Measurements from ENCODE around the gene B3GAT1. TPM values are rescaled to one million over a fixed set of nuclear protein-coding genes. Genes with fewer than 3 reads are reported as not detected.

The B3GAT1 gene
- total RNA-seq, 1 experiment from 2014 or later, result 0.10 TPM

- CTCF ChIA-PET, result no interaction called here
- Histone ChIP-seq H3K36me3 (ENCODE audit: control insufficient read depth, insufficient read depth, low read length) (no peaks in the 10 kb centered on the region), H3K27me3 (ENCODE audit: control insufficient read depth, insufficient read depth, low read length) (peaks cover 3% of the 10 kb centered on the region; the same call in 1 of the 2 replicates), H3K4me3 (ENCODE audit: low read depth in 2 of 2, low read length in 2 of 2) (no peak overlapping the region), H3K27ac (ENCODE audit: low read length) (no peak overlapping the region), H3K4me1 (ENCODE audit: control insufficient read depth, insufficient read depth, low read length) (no peaks in the 10 kb centered on the region), H3K9me3 (ENCODE audit: control insufficient read depth, insufficient read depth, low read depth, low read length) (no peaks in the 10 kb centered on the region)
- intact Hi-C loops (cut with micrococcal nuclease; ENCODE audit: unreplicated experiment) (no loop called here), in situ Hi-C loops (cut with HindIII; ENCODE audit: low pct_unique_long_range_greater_than_20kb, low sequenced_read_pairs) (no loop called here)
- TF ChIP-seq POLR2AphosphoS5 (IDR thresholded peaks at IDR 0.05; ENCODE audit: low read depth, low read length), result no peak
- TF ChIP-seq REST (IDR thresholded peaks at IDR 0.05; ENCODE audit: insufficient read depth in 1 of 2, low read depth in 2 of 2, low read length in 1 of 2), result no peak
- TF ChIP-seq CTCF (IDR thresholded peaks at IDR 0.05), result no peak
- no peak for TF ChIP-seq TCF7L2 (IDR thresholded peaks at IDR 0.05; ENCODE audit: low read depth, low read length)
- TF ChIP-seq SIN3A (IDR thresholded peaks at IDR 0.05; ENCODE audit: borderline replicate concordance, insufficient read depth, low read depth, low read length), result no peak
- POLR2A ChIA-PET, result no interaction called here
- ATAC-seq, result no peak
- no peak for DNase-seq (ENCODE audit: low read depth, low spot score)
- BruUV-seq (replicated peaks), result no TSS peak
Measured at GRCh38 chr11:134384406-134384805, 27.6 kb downstream of the B3GAT1 start.

GRCh38 chr11:134383576-134384221 is 28.3 kb downstream of the B3GAT1 start:
- DNase-seq (ENCODE audit: low read depth, low spot score) (no peak), ATAC-seq (no peak)
- BruUV-seq (replicated peaks), result no TSS peak
- intact Hi-C loops (cut with micrococcal nuclease; ENCODE audit: unreplicated experiment) (no loop called here), in situ Hi-C loops (cut with HindIII; ENCODE audit: low pct_unique_long_range_greater_than_20kb, low sequenced_read_pairs) (no loop called here)
- H3K27ac ChIP-seq (ENCODE audit: low read length), result no peak overlapping the region
- ChIA-PET POLR2A (no interaction called here), CTCF (no interaction called here)
- TF ChIP-seq TCF7L2 (IDR thresholded peaks at IDR 0.05; ENCODE audit: low read depth, low read length) (no peak), REST (IDR thresholded peaks at IDR 0.05; ENCODE audit: insufficient read depth in 1 of 2, low read depth in 2 of 2, low read length in 1 of 2) (no peak), SIN3A (IDR thresholded peaks at IDR 0.05; ENCODE audit: borderline replicate concordance, insufficient read depth, low read depth, low read length) (no peak), CTCF (IDR thresholded peaks at IDR 0.05) (no peak), POLR2AphosphoS5 (IDR thresholded peaks at IDR 0.05; ENCODE audit: low read depth, low read length) (no peak)
- H3K27me3 ChIP-seq (ENCODE audit: control insufficient read depth, insufficient read depth, low read length), result peaks cover 3% of the 10 kb centered on the region; the same call in 1 of the 2 replicates
- H3K4me1 ChIP-seq (ENCODE audit: control insufficient read depth, insufficient read depth, low read length), result no peaks in the 10 kb centered on the region
- no peaks in the 10 kb centered on the region for H3K9me3 ChIP-seq (ENCODE audit: control insufficient read depth, insufficient read depth, low read depth, low read length)
- H3K4me3 ChIP-seq (ENCODE audit: low read depth in 2 of 2, low read length in 2 of 2), result no peak overlapping the region
- H3K36me3 ChIP-seq (ENCODE audit: control insufficient read depth, insufficient read depth, low read length), result no peaks in the 10 kb centered on the region
